Measurements from ENCODE around the gene RASSF1. TPM values are rescaled to one million over a fixed set of nuclear protein-coding genes. Genes with fewer than 3 reads are reported as not detected.
A peak's percentile ranks its signal among the peaks of the same experiment; 100 is the strongest.
"Not testable (repeated sequence)": the region's sequence is repeated elsewhere in the genome, so short reads cannot be mapped to it uniquely, and the experiment has no call there.

Gene RASSF1
- total RNA-seq, 1 experiment from 2014 or later, result 17.4 TPM

DNA sequence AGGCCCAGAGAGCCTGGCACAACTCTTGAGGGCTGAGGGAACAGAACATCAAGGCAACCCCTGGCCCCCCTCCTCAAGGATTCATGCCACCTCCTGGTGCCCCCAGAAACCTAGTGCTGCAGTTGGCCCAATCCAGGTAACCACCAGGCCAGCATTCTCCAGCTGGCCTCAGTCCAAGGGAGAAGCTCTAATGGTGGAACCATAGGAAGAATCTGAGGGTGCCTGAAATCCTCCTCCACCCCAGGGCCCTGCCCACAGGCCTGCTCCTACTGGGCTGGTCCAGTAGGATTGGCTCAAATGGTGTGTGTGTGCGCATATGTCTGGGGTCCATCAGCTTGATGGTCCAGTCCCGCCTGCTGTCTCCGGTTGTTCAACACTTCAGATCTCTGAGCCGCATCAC is 25.8 kb downstream of the RASSF1 start:
- H3K4me3 ChIP-seq (ENCODE audit: low read depth in 2 of 2, low read length in 2 of 2), result no peak overlapping the region
- POLR2A ChIA-PET, result interaction anchor here (0.6 kb wide), 1 partner anchor 16 kb away, joined by 3 read pairs; the partner anchor contains the start of genes HYAL3 and NAA80

GRCh38 chr3:50314342-50314741 is 26.3 kb downstream of the RASSF1 start:
- intact Hi-C loops (cut with micrococcal nuclease; ENCODE audit: unreplicated experiment), result no loop called here
- H3K4me3 ChIP-seq (ENCODE audit: low read depth in 2 of 2, low read length in 2 of 2), result no peak overlapping the region
- in situ Hi-C loops (cut with HindIII; ENCODE audit: low pct_unique_long_range_greater_than_20kb, low sequenced_read_pairs), result no loop called here
- H3K9me3 ChIP-seq (ENCODE audit: control insufficient read depth, insufficient read depth, low read depth, low read length), result no peaks in the 10 kb centered on the region
- POLR2A ChIA-PET, result no interaction called here
- no peaks in the 10 kb centered on the region; the same call in 1 of the 2 replicates for H3K4me1 ChIP-seq (ENCODE audit: control insufficient read depth, insufficient read depth, low read length)
- H3K36me3 ChIP-seq (ENCODE audit: control insufficient read depth, insufficient read depth, low read length), result no peaks in the 10 kb centered on the region
- BruUV-seq (replicated peaks), result no TSS peak
- H3K27me3 ChIP-seq (ENCODE audit: control insufficient read depth, insufficient read depth, low read length), result no peaks in the 10 kb centered on the region
- no peak overlapping the region for H3K27ac ChIP-seq (ENCODE audit: low read length)
- TF ChIP-seq POLR2AphosphoS5 (IDR thresholded peaks at IDR 0.05; ENCODE audit: low read depth, low read length) (no peak), SIN3A (IDR thresholded peaks at IDR 0.05; ENCODE audit: borderline replicate concordance, insufficient read depth, low read depth, low read length) (no peak), REST (IDR thresholded peaks at IDR 0.05; ENCODE audit: insufficient read depth in 1 of 2, low read depth in 2 of 2, low read length in 1 of 2) (no peak), CTCF (IDR thresholded peaks at IDR 0.05) (no peak), TCF7L2 (IDR thresholded peaks at IDR 0.05; ENCODE audit: low read depth, low read length) (no peak)
- DNase-seq (ENCODE audit: low read depth, low spot score), result no peak
- CTCF ChIA-PET, result no interaction called here
- ATAC-seq, result 0 out of 2 replicates have a peak, but pooled peaks have one; percentile 27

More for the DNA sequence above, 25.8 kb downstream of the RASSF1 start:
- CTCF ChIA-PET, result no interaction called here
- TF ChIP-seq CTCF (IDR thresholded peaks at IDR 0.05), result no peak
- no peak for TF ChIP-seq SIN3A (IDR thresholded peaks at IDR 0.05; ENCODE audit: borderline replicate concordance, insufficient read depth, low read depth, low read length)
- no peak; the same call in 1 of the 2 replicates for TF ChIP-seq POLR2AphosphoS5 (IDR thresholded peaks at IDR 0.05; ENCODE audit: low read depth, low read length)
- TF ChIP-seq TCF7L2 (IDR thresholded peaks at IDR 0.05; ENCODE audit: low read depth, low read length), result no peak
- no peak for TF ChIP-seq REST (IDR thresholded peaks at IDR 0.05; ENCODE audit: insufficient read depth in 1 of 2, low read depth in 2 of 2, low read length in 1 of 2)
- H3K27me3 ChIP-seq (ENCODE audit: control insufficient read depth, insufficient read depth, low read length), result no peaks in the 10 kb centered on the region
- no peak overlapping the region for H3K27ac ChIP-seq (ENCODE audit: low read length)
- intact Hi-C loops (cut with micrococcal nuclease; ENCODE audit: unreplicated experiment) (no loop called here), in situ Hi-C loops (cut with HindIII; ENCODE audit: low pct_unique_long_range_greater_than_20kb, low sequenced_read_pairs) (no loop called here)
- no peaks in the 10 kb centered on the region for H3K9me3 ChIP-seq (ENCODE audit: control insufficient read depth, insufficient read depth, low read depth, low read length)
- BruUV-seq (replicated peaks), result no TSS peak
- no peaks in the 10 kb centered on the region; the same call in 1 of the 2 replicates for H3K4me1 ChIP-seq (ENCODE audit: control insufficient read depth, insufficient read depth, low read length)
- H3K36me3 ChIP-seq (ENCODE audit: control insufficient read depth, insufficient read depth, low read length), result no peaks in the 10 kb centered on the region
- ATAC-seq (no peak), DNase-seq (ENCODE audit: low read depth, low spot score) (no peak)

GRCh38 chr3:50312041-50312440 is 28.6 kb downstream of the RASSF1 start:
- H3K4me1 ChIP-seq (ENCODE audit: control insufficient read depth, insufficient read depth, low read length); CTCF ChIA-PET; ATAC-seq; POLR2A ChIA-PET; H3K27me3 ChIP-seq (ENCODE audit: control insufficient read depth, insufficient read depth, low read length); H3K9me3 ChIP-seq (ENCODE audit: control insufficient read depth, insufficient read depth, low read depth, low read length); BruUV-seq (replicated peaks); DNase-seq (ENCODE audit: low read depth, low spot score); H3K27ac ChIP-seq (ENCODE audit: low read length); H3K36me3 ChIP-seq (ENCODE audit: control insufficient read depth, insufficient read depth, low read length); intact Hi-C loops (cut with micrococcal nuclease; ENCODE audit: unreplicated experiment); H3K4me3 ChIP-seq (ENCODE audit: low read depth in 2 of 2, low read length in 2 of 2); in situ Hi-C loops (cut with HindIII; ENCODE audit: low pct_unique_long_range_greater_than_20kb, low sequenced_read_pairs): not testable (repeated sequence)

All from Panc1 (cell line).